GM12891 (cell line): Measurements from ENCODE around the gene SLC6A9.

Source experiments
- PAX5 ChIP-seq: IDR thresholded peaks from 2 replicates; pipeline ENCODE4 v1.6.1; 2011; ENCODE audit warnings: low read length, moderate library complexity, mild to moderate bottlenecking; ENCODE audit not compliant: insufficient read depth, severe bottlenecking
- POLR2A ChIP-seq: IDR thresholded peaks from 2 replicates; pipeline ENCODE4 v1.6.1; 2011; ENCODE audit warnings: low read depth, low read length, control low read depth
- POLR2AphosphoS5 ChIP-seq: IDR thresholded peaks from 2 replicates; pipeline ENCODE4 v1.6.1; 2011; ENCODE audit warnings: low read depth, low read length, control low read depth

DNA sequence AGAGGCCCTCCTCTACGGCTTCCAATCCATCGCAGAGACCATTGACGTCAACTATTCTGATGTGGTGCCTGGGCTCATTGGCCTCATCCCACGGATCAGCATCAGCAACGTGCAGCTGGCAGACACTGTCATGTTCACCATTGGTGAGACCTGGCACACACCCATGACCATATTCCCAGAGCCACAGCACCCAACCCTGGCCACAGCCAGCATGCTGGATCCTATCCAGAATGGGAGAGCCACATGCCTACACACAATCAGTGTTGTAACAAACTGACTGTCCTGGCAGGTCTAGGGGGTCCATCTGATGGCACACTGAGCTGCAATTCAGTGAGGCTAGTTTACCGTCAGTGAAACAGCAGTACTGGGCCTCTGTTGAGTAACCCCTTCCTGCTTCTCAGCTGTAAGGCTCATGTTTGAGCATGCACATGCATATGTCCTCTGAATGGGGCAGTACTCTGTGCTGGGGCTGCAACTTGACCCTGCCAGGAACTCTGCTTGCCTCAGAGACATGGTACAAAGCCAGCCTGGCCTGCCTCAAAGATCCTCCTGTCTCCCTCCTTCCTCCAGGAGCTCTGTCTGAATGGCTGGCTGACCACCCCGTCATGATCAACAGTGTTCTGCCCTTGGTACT is 73.7 kb downstream of the SLC6A9 start:
- TF ChIP-seq POLR2A (no peak), POLR2AphosphoS5 (no peak), PAX5 (no peak)
